WI38 (cell line): ENCODE results near the gene MEIOB.
A peak's percentile ranks its signal among the peaks of the same experiment; 100 is the strongest.

Experiments used
- H3K4me3 ChIP-seq: 2 replicates; pipeline ENCODE4 v1.5.1; 2011; ENCODE audit warnings: low read depth, mild to moderate bottlenecking, control low read depth, low read length
- TF ChIP-seq, protein P1 (sequence below): IDR thresholded peaks from 2 replicates; pipeline ENCODE4 v1.5.1; 2012; ENCODE audit warnings: low read depth, mild to moderate bottlenecking, control low read depth, low read length

Gene MEIOB

DNA sequence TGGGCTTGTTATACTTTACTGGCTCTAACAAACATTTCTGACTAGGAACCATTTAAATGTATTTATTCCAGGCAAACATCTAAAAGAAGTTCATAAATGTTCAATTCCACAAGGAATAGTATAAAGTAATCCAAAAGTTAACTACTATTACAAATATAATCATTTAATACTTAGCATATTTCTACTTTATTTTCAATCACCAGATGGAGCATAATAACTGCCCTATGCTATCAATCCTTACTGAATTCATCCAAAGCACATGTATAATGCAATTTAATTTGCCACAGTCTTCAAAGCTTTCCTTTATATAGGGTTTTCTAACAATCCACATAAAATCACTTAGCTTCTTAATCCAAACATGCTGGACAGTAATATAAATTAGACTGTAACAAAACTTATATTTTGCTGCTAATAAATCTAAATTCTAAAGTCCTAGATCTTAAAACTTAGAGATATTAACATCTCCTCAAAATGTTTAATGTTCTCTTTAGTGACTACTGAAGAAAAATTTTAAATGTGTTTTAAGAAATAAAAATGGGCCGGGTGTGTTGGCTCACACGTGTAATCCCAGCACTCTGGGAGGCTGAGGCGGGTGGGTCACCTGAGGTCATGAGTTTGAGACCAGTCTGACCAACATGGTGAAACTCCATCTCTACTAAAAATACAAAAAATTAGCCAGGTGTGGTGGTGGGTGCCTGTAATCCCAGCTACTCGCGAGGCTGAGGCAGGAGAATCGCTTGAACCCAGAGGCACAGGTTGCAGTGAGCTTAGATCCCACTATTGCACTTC, 5.9 kb downstream of the MEIOB start:
- H3K4me3 ChIP-seq: no peak overlapping the region
- TF ChIP-seq, protein P1, sequence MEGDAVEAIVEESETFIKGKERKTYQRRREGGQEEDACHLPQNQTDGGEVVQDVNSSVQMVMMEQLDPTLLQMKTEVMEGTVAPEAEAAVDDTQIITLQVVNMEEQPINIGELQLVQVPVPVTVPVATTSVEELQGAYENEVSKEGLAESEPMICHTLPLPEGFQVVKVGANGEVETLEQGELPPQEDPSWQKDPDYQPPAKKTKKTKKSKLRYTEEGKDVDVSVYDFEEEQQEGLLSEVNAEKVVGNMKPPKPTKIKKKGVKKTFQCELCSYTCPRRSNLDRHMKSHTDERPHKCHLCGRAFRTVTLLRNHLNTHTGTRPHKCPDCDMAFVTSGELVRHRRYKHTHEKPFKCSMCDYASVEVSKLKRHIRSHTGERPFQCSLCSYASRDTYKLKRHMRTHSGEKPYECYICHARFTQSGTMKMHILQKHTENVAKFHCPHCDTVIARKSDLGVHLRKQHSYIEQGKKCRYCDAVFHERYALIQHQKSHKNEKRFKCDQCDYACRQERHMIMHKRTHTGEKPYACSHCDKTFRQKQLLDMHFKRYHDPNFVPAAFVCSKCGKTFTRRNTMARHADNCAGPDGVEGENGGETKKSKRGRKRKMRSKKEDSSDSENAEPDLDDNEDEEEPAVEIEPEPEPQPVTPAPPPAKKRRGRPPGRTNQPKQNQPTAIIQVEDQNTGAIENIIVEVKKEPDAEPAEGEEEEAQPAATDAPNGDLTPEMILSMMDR: no peak

DNA sequence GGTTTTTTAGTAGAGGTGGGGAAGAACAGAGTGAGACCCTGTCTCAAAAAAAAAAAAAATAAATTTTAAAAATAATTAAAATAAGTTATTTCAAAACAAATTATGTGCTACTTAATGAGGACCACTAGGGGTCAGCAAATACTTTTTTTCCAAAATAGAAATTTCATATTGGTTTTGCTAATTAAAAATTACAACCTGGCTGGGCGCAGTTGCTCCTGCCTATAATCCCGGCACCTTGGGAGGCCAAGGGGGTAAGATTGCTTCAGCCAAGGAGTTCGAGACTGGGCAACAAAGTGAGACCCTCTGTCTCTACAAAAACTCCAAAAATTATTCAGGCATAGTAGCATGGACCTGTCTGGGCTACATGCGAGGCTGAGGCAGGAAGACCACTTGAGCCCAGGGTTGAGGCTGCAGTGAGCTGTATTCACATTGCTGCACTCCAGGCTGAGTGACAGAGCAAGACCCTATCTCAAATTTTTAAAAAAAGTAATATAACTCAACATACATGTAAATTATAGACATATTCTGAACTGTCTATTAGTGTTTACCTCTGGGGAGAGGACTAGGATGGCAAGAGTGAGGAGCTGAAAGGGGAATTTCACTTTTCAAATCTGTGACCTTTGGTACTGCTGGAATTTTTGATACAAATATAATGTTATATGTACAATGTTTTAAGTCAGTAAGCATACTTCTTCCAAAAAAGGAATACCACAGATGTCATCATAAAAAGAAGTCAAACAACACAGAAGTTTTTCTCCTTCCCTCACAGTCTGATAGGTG, 8.1 kb downstream of the MEIOB start:
- TF ChIP-seq, protein P1: peak; percentile 23; the same call in 1 of the 2 replicates
- no peak overlapping the region for H3K4me3 ChIP-seq

DNA sequence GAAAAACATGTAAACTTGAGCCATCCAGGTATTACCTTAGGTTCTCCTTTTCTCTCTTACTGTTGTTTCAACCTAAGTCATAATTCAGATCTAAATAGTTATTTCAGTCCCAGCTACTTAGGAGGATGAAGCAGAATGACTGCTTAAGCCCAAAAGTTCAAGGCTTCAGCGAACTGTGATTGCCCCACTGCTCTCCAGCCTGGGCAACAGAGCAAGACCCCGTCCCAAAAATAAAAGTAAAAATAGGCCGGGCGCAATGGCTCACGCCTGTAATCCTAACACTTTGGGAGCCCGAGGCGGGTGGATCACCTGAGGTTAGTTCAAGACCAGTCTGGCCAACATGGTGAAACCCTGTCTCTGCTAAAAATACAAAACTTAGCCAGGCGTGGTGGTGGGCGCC, 9.6 kb downstream of the MEIOB start:
- H3K4me3 ChIP-seq: no peak overlapping the region

DNA sequence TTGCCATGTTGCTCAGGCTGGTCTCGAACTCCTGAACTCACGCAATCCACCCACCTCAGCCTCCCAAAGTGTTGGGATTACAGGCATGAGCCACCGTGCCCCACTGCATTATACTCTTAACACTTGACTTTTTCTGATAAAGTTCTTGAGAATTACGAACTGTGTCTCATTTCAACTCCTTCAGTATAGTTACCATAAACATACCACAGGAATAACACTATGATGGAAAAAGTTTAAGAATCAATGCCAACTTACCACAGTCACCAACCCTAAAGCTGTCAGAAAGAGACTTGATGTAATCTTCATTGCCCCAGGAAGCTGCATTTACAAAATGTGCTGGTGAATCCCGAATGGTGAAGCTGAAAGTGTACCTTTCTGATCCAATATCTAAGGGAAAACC, 10.2 kb downstream of the MEIOB start:
- H3K4me3 ChIP-seq: no peak overlapping the region
- TF ChIP-seq, protein P1: no peak

More for the DNA sequence above, 9.6 kb downstream of the MEIOB start:
- TF ChIP-seq, protein P1: no peak

DNA sequence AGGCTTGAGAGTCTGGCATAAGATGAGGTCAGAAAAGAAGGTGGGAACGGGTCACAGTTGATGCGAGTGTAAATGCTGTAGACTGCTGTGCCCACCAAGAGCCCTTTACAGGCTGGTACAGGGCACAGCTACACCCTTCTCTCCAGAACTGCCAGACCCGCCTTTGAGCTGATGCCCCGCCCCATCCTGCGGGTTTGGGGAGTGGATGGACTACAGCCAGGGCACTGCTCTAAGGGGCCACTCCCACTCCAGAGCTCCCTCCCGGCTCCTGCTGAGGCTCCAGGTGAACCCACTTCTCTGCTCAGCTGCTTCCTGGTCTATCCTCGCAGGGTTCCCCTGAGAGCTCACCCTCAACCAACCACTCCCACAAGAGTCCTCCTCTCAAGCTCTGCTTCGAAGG, 12.3 kb downstream of the MEIOB start:
- no peak overlapping the region for H3K4me3 ChIP-seq
- TF ChIP-seq, protein P1: no peak

DNA sequence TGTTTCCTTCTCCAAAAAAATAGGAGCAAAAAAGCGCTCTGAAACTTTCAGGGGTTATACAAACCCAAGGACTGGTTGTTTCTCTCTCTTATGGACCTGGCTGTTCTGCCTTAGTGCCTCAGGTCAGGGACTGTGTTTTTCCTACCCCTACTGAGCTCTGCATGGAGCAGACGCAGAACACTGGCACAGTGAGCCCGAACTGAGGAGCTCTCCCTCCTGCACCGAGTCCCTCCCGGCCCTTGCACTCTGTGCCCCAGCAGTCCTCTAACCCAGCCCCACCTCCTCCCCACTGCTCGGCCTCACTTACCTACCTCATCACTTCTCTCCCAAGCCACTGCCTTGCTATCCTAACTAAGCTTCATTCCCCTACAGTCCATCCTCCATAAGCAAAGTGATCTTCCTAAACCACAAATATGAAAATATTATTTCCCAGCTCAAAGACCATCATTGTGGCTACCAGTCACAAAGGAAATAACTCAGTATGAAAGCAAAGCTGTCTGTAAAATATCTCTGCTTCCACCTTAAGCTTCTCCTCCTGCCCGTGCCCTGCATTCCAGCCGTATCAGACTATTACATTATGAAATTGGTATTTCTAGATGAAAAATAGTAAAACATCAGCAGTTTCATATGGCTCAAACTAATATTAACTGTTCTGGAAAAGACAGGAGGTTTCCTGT, 13.6 kb downstream of the MEIOB start:
- TF ChIP-seq, protein P1: no peak
- no peak overlapping the region for H3K4me3 ChIP-seq
